HepG2 (cell line): ENCODE results near the gene NELFB. TPM values are rescaled to one million over a fixed set of nuclear protein-coding genes. Genes with fewer than 3 reads are reported as not detected.

Experiments used
- ATAC-seq: fragments of 200-7000 bp; cut with Tn5 transposase; 3 replicates; pipeline ENCODE4 v1.9.1; 2020; ENCODE audit warnings: mild to moderate bottlenecking, moderate library complexity
- BruUV-seq: library from RNA; stranded (reverse); fragments of 400-500 nt; replicated peaks from 2 replicates; lab custom pipeline; 2021; lab: Mats Ljungman, UMichigan
- CTCF ChIA-PET: fragments of 300-600 bp; formaldehyde crosslinking; extraction: SDS; loops from one replicate; lab custom pipeline; 2021; ENCODE audit warnings: low total read pairs, inconsistent platforms, low intra/inter-chr PET ratio; lab: Yijun Ruan, JAX
- POLR2A ChIA-PET: fragments of 350-600 bp; sonication (Branson Sonifier 250); formaldehyde crosslinking; loops from one replicate; lab custom pipeline; 2020; ENCODE audit warnings: antibody characterized with exemption, inconsistent platforms; lab: Yijun Ruan, JAX
- DNase-seq: peaks from one replicate; pipeline ENCODE4 v3.0.0-alpha.2; 2015; ENCODE audit warnings: low spot score
- FAIRE-seq: peaks from 3 replicates; lab custom pipeline; 2011; peaks lifted over from hg19 to GRCh38; lab: Jason Lieb, UNC
- H2AFZ ChIP-seq: one replicate; pipeline ENCODE4 v1.6.1; 2011; ENCODE audit warnings: low read length, inconsistent platforms
- H3K27ac ChIP-seq: fragments of 300-600 bp; 3 replicates; pipeline ENCODE4 v1.8.0; 2011; ENCODE audit warnings: mixed run types, mild to moderate bottlenecking, mixed read lengths, low read length, inconsistent platforms; ENCODE audit not compliant: insufficient read depth; ENCODE audit errors: extremely low read length
- H3K27me3 ChIP-seq, 2 experiments: fragments of 200-600 bp in 1 of 2; 2 replicates in 1 of 2; 3 replicates in 1 of 2; pipeline versions ENCODE4 v1.6.0 to v1.8.0; 2011; ENCODE audit warnings: low read length in 2 of 2, mild to moderate bottlenecking in 2 of 2, moderate library complexity in 2 of 2, inconsistent platforms in 1 of 2; ENCODE audit not compliant: insufficient read depth in 2 of 2, control insufficient read depth in 1 of 2
- H3K36me3 ChIP-seq, 2 experiments: fragments of 200-600 bp in 1 of 2; replicated peaks in 1 of 2; 2 replicates in 1 of 2; 3 replicates in 1 of 2; pipeline versions ENCODE4 v1.5.1 to v1.8.0; 2011; ENCODE audit warnings: low read length in 2 of 2, inconsistent platforms in 1 of 2; ENCODE audit not compliant: insufficient read depth in 2 of 2, control insufficient read depth in 1 of 2
- H3K4me1 ChIP-seq: 2 replicates; pipeline ENCODE4 v1.5.1; 2012; ENCODE audit warnings: low read length, inconsistent platforms; ENCODE audit not compliant: insufficient read depth
- H3K4me2 ChIP-seq: 2 replicates; pipeline ENCODE4 v1.6.0; 2011; ENCODE audit warnings: low read depth, low read length, inconsistent platforms
- H3K4me3 ChIP-seq, 3 experiments: fragments of 200-600 bp in 1 of 3; sonication (generic), shearing (Covaris generic) in 1 of 3; replicated peaks in 1 of 3; 2 replicates each; pipeline ENCODE4 v1.5.1; 2011 to 2016; ENCODE audit warnings: low read length in 3 of 3, inconsistent platforms in 2 of 3, low read depth in 2 of 3, mild to moderate bottlenecking in 2 of 3, control low read depth in 1 of 3, mixed read lengths in 1 of 3; ENCODE audit not compliant: insufficient read depth in 1 of 3
- H3K79me2 ChIP-seq: one replicate; pipeline ENCODE4 v1.6.1; 2011; ENCODE audit warnings: low read length, inconsistent platforms; ENCODE audit not compliant: insufficient read depth
- H3K9ac ChIP-seq: 2 replicates; pipeline ENCODE4 v1.6.0; 2011; ENCODE audit warnings: mild to moderate bottlenecking, low read depth, low read length, inconsistent platforms; ENCODE audit not compliant: insufficient read depth
- H3K9me3 ChIP-seq: 2 replicates; pipeline ENCODE4 v1.5.1; 2012; ENCODE audit warnings: mild to moderate bottlenecking, low read length
- H4K20me1 ChIP-seq: 2 replicates; pipeline ENCODE4 v1.6.0; 2011; ENCODE audit warnings: inconsistent platforms, mild to moderate bottlenecking, low read length, moderate library complexity; ENCODE audit not compliant: insufficient read depth
- FOXP1 ChIP-seq, 2 experiments: fragments of 450-650 bp in 1 of 2; IDR thresholded peaks; 2 replicates each; pipeline ENCODE4 v1.6.1; 2017 to 2018; ENCODE audit warnings: antibody characterized with exemption in 1 of 2
- JUND ChIP-seq: sonication (generic); formaldehyde crosslinking; IDR thresholded peaks from 2 replicates; pipeline ENCODE4 v1.8.0; 2022; ENCODE audit warnings: mild to moderate bottlenecking, missing genetic modification reagents
- SIN3A ChIP-seq: IDR thresholded peaks from 2 replicates; pipeline ENCODE4 v1.6.1; 2011; ENCODE audit warnings: low read depth, mild to moderate bottlenecking, control low read depth, low read length, borderline replicate concordance
- TBX2 ChIP-seq: sonication (generic); formaldehyde crosslinking; IDR thresholded peaks from 2 replicates; pipeline ENCODE4 v1.5.0; 2020; ENCODE audit warnings: missing genetic modification reagents, mild to moderate bottlenecking, borderline replicate concordance
- ZBTB20 ChIP-seq: sonication (generic); formaldehyde crosslinking; IDR thresholded peaks from 2 replicates; pipeline ENCODE4 v1.8.1; 2023; ENCODE audit warnings: missing genetic modification reagents, low read depth, mild to moderate bottlenecking, borderline replicate concordance
- ZBTB4 ChIP-seq: sonication (generic); formaldehyde crosslinking; IDR thresholded peaks from 2 replicates; pipeline ENCODE4 v1.4.0; 2020; ENCODE audit warnings: missing genetic modification reagents, mild to moderate bottlenecking, borderline replicate concordance
- ZNF75D ChIP-seq: sonication (generic); formaldehyde crosslinking; IDR thresholded peaks from 2 replicates; pipeline ENCODE4 v1.8.1; 2023; ENCODE audit warnings: missing genetic modification reagents, mild to moderate bottlenecking, borderline replicate concordance
- WGBS: methylation state at CpG from one replicate; pipeline ENCODE4 v1.1.6; 2017; ENCODE audit warnings: low lambda C conversion rate; 5-methylcytosine and 5-hydroxymethylcytosine counted together
- in situ Hi-C: cut with HindIII; loops from 2 replicates; pipeline ENCODE4 v1.10.0; 2017; ENCODE audit warnings: low pct_unique_long_range_greater_than_20kb; ENCODE audit not compliant: extremely low pct_ligation_motif_present
- intact Hi-C: fragments of 100-400 bp; cut with micrococcal nuclease; formaldehyde crosslinking; loops from one replicate; pipeline ENCODE4 v1.10.0; 2022; ENCODE audit not compliant: unreplicated experiment
- polyA plus RNA-seq, 8 experiments: library from polyadenylated mRNA; depleted of rRNA in 3 of 8; stranded (reverse) in 7 of 8; unstranded in 1 of 8; fragments of >200 nt; fragmentation: Illumina TruSeq in 4 of 8; extraction: Trizol in 4 of 8; gene quantifications; 2 replicates each; pipeline versions ENCODE4 v1.2.1 to v1.2.3, GENCODE V29; 2011 to 2016; ENCODE audit warnings: low read depth in 4 of 8, missing spikeins in 1 of 8, mixed read lengths in 1 of 8; ENCODE audit not compliant: insufficient read depth in 1 of 8
- total RNA-seq, 5 experiments: library from RNA; depleted of rRNA; stranded (reverse); fragments of >200 nt; fragmentation: Illumina TruSeq; extraction: Trizol; gene quantifications; 2 replicates each; pipeline ENCODE4 v1.2.3, GENCODE V29; 2016; ENCODE audit warnings: low read depth in 1 of 5
- TF ChIP-seq, protein P1 (sequence below), 2 experiments: sonication (generic) in 1 of 2; formaldehyde crosslinking in 1 of 2; IDR thresholded peaks; 2 replicates each; pipeline versions ENCODE4 v1.6.1 to v1.9.0; 2014 to 2022; ENCODE audit warnings: antibody characterized with exemption in 1 of 2, borderline replicate concordance in 1 of 2, inconsistent platforms in 1 of 2, low read depth in 1 of 2, missing genetic modification reagents in 1 of 2

NELFB gene
- total and polyA plus RNA-seq, 2 of the 13 experiments (the other 11 are each of a cell fraction or from before 2014, with no cell fraction given): 26.5 to 45.8 TPM

DNA sequence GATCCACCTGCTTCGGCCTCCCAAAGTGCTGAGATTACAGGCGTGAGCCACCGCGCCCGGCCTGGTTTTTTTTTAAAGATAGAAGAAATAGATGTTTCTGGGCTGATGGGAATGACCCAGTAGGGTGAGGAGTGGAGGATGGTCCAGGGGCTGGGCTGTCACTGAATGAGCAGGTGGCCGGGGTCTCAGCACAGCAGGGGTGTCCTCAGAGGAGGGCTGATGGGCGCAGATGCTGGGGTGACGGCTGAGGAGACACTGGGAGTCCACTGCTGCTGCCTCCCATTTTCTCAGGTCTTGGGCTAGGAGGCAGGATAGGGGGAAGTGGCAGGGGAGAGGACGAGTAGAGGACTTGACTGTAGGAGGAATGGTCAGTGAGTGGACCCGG is 20.1 kb downstream of the NELFB start:
- ChIA-PET CTCF (no interaction called here), POLR2A (interaction anchor here (1.2 kb wide), 1 partner anchor 32 kb away, joined by 5 read pairs; no protein-coding TSS in a partner anchor)
- Histone ChIP-seq H3K9ac (no peak overlapping the region), H3K4me3 (no peak overlapping the region), H2AFZ (no peak overlapping the region), H3K36me3 (peaks cover 7 to 20% of the 10 kb centered on the region in 2 experiments; a peak in 4 of 5 replicates), H3K27ac (peak overlapping the region; percentile 18), H4K20me1 (no peaks in the 10 kb centered on the region), H3K9me3 (no peaks in the 10 kb centered on the region), H3K79me2 (peaks cover 6% of the 10 kb centered on the region), H3K4me2 (0 out of 2 replicates have a peak overlapping the region, but pooled peaks have one; percentile 88), H3K4me1 (peaks cover 21% of the 10 kb centered on the region), H3K27me3 (no peaks in the 10 kb centered on the region; a peak in 1 of 5 replicates)
- no TSS peak for BruUV-seq
- no peak for DNase-seq
- intact Hi-C loops (no loop called here), in situ Hi-C loops (no loop called here)
- TF ChIP-seq ZBTB20 (CRISPR knock-in tag) (no peak), JUND (no peak), ZBTB4 (CRISPR knock-in tag) (no peak), ZNF75D (no peak), TBX2 (no peak), SIN3A (no peak), FOXP1 (IDR thresholded peaks at IDR 0.05) (no peak), FOXP1 (CRISPR knock-in tag; IDR thresholded peaks at IDR 0.05) (no peak)
- TF ChIP-seq, protein P1, sequence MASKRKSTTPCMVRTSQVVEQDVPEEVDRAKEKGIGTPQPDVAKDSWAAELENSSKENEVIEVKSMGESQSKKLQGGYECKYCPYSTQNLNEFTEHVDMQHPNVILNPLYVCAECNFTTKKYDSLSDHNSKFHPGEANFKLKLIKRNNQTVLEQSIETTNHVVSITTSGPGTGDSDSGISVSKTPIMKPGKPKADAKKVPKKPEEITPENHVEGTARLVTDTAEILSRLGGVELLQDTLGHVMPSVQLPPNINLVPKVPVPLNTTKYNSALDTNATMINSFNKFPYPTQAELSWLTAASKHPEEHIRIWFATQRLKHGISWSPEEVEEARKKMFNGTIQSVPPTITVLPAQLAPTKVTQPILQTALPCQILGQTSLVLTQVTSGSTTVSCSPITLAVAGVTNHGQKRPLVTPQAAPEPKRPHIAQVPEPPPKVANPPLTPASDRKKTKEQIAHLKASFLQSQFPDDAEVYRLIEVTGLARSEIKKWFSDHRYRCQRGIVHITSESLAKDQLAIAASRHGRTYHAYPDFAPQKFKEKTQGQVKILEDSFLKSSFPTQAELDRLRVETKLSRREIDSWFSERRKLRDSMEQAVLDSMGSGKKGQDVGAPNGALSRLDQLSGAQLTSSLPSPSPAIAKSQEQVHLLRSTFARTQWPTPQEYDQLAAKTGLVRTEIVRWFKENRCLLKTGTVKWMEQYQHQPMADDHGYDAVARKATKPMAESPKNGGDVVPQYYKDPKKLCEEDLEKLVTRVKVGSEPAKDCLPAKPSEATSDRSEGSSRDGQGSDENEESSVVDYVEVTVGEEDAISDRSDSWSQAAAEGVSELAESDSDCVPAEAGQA (IDR thresholded peaks at IDR 0.05; ENCODE audit: low read depth): no peak
- TF ChIP-seq, protein P1 (CRISPR knock-in tag; IDR thresholded peaks at IDR 0.05; ENCODE audit: borderline replicate concordance): no peak
- FAIRE-seq: no peak
- 87% methylated on average over 10 of the region's 10 CpGs for WGBS
- ATAC-seq: no peak
